ENCODE results near the gene TRAT1.
"Not testable (repeated sequence)": the region's sequence is repeated elsewhere in the genome, so short reads cannot be mapped to it uniquely, and the experiment has no call there.

TRAT1 gene, protein sequence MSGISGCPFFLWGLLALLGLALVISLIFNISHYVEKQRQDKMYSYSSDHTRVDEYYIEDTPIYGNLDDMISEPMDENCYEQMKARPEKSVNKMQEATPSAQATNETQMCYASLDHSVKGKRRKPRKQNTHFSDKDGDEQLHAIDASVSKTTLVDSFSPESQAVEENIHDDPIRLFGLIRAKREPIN

DNA sequence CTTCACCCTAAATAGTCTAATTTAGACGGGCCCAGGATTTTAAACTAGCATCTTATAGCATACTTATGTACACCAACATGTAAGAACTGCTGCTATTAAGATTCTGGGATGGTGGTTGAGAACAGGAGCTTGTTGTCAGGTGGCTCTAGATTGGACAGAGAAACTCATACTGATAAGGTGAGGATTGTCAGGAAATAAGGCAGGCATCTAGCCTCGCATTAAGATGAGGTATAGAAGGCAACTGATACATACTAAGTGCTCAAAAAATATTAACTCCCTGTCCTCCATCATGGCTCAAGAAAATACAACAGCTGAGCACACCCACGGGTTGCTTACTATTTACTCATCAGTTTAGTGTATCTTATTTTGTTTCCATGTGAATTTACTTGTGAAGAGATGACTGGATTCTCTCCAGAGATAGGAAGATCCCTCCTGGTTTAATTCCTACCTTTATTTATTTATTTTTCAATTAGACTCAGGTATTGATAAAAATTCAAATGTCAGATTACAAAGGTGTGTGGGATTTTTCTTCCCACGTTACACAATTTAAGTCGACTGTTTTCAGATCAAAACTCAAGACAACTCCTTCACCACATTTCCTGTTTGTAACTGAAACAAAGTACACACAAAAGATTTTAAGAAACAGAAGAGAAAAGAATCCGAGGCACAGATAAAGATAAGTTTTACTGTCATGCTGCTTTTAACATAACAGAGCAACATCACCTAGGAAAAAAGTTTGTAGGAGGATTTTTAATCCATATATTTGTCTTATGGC lies at the start of gene TRAT1:
TRAT1 (plus strand) TSS at position 664 of the 775 bp plus-strand sequence. CDS start 142 bp downstream, outside the sequence.
- peak in 1 of 2 donors; percentile 52 for DNase-seq

DNA sequence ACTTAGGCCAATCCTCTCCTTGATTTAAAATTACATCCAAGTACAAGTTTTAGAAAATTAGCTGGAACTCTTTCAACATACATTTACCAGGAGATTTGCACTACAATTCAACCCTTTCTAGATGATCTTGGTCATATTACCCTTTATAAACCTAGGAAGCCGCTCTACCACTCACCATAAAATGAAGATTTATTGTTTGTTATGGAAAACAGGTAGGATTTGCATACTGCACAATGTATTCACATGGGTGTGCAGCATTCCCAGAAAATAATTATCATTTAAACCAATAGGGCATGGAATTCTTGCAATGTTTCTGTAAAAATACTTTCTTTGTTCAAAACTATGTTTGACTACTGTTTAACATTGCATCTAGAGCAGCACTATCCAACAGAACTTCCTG lies 46.9 kb upstream of the TRAT1 start:
- no peak for DNase-seq

DNA sequence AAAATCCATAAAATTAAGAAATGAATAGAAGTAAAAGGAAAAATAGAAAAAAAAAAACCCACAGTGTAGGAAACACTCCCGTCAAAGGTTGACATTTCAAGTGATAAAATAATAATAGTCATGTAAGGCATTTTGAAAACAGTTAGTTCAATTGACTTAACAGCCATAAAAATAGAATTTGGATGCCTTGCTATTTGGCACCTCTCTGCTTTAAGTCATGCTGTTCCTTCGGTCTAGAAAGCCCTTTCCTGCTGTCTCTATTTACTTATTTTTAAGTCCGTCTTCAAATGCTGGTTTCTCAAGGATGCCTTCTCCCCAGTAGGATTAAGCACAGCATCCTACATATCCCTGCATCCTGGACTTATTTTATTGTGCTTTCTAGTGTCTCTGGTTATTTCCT lies 43.1 kb upstream of the TRAT1 start:
- DNase-seq = no peak

DNA sequence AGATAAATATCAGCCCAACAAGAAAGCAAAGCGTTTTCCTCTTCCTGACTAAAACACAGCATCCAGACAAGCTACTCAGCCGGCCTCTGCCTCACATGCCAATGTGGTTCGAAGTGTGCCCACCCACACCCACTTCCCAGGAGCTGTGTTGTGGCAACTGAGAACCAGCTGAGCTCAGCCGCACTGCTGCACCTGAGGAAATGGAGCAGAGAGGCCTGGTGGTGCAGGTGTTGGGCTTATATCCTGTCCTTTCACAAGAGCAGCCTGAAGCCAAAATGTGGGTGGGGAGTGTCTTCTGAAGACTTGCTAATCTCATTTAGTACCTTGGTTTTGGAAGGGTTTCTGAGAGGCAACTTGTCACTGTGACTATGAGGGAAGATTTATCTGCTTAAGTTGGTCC lies 42.4 kb upstream of the TRAT1 start:
- DNase-seq = peak; percentile 19 to 46

DNA sequence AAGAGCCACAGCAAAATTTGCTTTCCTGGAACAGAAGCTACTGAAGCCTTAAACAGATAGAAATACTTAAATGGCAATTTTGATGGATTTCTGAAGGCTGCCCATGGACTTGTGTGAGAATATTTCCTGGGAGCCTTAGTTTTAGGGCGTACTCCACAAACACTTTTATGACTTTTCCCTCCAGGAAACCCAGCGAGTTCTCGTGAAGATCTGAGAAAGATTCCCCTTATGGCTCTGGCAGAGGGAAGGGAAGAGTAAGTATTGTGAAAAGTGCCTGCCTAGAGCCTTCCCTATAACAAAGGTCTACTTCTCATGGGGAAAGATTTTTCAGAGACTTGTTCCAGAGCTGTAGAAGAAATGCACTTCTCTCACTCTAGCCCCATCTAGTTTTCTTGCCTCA lies 31.1 kb upstream of the TRAT1 start:
- no peak for DNase-seq

DNA sequence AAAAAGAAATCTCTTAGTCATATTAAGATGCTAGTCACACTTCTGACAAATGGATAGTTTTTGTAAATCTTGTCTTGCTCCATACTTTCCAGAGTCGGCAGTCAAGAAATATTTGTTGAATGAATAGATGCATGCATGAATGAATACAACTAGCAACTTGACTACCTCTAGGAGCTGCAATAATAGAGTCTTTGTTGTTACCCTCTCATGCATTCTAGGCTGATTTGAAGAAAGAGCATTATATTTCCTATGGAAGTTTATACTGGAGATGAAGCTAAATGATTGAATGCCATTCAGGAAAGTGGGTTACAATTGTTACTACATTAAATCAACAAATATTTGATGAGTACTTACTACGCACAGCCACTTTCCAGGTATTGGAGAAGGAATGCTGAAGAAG lies 18.1 kb upstream of the TRAT1 start:
- no peak for DNase-seq

DNA sequence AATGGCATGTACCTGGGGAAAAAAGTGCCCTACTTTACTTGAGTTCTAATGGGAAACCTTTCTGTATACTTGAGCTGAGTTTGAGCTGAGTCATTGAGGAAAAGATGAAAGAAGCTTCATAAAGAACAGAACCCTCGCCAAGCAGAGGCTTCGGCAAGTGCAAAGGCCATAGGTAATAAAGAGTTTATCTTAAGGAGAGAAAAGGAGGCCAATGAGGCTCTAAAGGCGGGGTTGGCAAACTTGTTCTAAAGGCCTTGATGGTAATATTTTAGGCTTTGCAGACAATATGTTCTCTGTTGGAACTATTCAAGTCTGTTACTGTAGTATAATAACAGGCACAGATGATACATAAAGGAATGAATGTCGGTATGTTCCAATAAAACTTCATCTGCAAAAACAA lies 17.6 kb upstream of the TRAT1 start:
- no peak for DNase-seq

DNA sequence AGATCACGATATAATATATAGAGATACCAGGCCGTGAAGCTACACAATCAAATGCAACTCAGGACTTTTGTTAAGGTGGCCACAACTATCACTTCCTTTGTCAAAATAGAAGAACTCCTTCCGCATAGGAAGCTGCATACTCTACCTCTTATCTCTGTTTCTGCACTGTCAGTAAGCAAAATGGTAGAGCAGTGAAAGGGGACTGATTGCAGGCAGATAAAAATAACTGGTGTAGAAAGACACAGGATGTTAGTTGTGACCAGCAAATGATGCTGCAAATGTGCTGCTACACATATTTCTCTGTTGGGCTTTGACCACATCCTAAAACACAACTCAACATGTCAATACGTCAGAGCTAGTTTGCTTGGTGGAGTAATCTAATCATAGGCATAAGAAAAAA lies 16.3 kb upstream of the TRAT1 start:
- peak; percentile 33 to 79 for DNase-seq

DNA sequence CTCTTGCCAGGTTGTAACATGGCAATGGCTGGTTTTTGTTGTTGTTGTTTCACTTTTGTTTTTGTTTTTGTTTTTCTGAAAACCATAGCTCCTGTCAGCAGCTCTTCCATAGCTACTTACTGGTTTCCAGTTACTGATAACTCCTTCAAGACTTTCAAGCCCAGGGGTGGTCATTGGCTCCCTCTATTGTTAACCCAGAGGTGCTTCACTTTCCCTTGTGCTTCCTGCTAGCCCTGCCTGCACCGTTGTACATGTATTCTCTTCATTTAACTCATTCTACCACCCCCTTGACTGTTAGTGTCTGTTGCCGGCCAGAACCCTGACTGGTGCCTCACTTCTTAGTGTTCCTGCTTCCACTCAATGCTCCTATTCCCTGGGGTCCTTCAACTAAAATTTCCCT lies 4.2 kb upstream of the TRAT1 start:
- peak; percentile 69 to 83 for DNase-seq

DNA sequence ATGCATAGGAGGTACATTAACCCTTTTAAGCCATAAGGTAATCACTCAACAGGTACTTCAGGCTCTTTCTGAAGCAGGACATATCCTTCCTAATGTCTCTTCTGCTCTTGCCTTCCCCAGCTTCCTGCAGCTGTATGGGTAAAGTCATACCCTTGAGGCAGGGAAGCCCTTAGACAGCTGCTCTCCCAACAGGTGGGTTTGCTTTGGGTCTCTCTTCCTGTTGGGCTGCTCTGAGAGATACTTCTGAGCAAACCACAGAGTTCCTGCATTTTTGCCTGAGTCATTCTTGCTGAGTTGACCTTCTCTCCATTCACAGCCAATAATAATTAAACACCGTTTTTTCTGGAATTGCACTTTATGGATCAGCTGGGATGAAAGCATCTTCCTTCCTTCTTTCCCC lies 2.0 kb upstream of the TRAT1 start:
- DNase-seq = peak in 1 of 2 donors; percentile 40

DNA sequence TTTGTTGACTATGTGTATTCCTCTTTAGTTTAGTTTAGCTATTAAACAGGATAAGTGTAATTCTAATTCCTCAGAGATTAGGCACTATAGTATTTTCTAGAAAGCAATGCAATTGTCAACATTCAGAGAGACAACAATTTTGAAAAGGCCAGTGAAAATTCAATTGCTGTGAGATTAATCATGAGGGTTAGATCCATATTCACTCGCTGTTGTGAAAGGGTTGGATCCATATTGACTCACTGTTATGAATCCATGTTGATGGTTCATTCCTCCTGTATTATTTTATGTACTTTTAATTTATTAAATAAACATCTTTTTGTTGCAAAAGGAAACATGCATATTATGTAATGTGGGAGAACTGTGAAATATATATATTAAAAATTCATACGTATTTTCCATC lies 641 bp downstream of the TRAT1 start:
- DNase-seq = no peak

DNA sequence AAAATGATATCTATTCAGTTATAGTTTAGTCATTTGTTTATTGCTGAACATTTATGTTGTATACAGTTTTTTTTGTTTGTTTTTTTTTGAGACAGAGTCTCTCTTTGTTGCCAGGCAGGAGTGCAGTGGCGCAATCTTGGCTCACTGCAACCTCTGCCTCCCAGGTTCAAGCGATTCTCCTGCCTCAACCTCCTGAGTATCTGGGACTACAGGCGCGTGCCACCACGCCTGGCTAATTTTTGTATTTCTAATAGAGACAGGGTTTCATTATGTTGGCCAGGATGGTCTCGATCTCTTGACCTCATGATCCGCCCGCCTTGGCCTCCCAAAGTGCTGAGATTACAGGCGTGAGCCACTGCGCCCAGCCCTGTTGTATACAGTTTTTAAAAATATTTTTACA lies 1.2 kb downstream of the TRAT1 start:
- DNase-seq = not testable (repeated sequence)

DNA sequence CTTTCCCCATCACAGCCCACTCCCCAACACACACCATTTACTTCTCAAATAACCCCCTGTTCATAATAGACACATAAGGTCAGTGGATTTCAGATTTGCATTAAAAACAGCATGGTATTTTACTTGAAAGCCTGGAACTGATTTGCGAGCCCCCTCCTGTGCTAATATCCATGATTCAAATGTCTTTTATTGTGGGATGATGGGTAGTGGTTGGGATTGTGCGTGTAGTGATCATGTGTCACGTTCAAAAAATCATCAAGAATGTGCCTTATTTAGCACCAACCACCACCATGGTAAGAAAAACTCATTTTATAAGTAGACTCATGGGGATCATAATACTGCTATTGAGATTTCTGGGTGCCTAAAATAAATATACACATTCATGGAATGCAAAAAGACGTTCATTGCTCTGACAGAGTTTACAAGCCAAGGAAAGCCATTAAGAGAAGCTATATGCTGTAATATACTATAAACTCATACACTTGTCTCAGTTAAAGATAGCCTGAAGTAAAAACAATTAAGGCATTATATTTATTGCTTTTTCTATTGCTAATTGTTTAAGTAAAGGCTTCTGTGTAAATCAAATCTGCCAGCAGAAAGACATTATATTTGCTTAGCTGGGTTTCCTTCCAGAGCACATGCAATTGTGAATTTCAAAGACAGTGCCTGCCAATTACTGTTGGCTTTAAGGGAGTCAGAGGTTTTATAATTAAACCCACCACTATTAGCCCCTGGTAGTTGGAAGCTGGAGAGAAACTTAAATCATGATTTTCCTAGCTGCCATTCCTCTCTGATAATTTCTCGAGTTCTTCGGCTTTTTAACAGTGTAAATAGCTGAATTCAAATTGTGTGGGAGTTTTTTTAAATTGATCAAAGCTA lies 4.0 kb downstream of the TRAT1 start:
- no peak for DNase-seq

DNA sequence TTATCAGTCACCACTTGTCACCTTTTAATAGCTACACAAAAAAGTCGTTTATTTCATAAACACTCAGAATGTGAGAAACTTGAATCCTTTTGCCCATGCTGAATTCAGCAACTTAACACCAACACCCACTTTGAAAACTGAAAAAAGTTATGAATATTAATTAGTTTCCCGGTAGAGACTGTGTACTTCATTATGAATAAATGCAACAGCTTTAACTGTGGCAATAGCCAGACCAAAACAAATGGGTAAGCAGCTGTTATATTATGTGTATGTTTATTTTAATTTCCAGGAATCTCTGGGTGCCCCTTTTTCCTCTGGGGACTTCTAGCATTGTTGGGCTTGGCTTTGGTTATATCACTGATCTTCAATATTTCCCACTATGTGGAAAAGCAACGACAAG lies 7.8 kb downstream of the TRAT1 start:
- DNase-seq = peak in 1 of 2 donors; percentile 37

DNA sequence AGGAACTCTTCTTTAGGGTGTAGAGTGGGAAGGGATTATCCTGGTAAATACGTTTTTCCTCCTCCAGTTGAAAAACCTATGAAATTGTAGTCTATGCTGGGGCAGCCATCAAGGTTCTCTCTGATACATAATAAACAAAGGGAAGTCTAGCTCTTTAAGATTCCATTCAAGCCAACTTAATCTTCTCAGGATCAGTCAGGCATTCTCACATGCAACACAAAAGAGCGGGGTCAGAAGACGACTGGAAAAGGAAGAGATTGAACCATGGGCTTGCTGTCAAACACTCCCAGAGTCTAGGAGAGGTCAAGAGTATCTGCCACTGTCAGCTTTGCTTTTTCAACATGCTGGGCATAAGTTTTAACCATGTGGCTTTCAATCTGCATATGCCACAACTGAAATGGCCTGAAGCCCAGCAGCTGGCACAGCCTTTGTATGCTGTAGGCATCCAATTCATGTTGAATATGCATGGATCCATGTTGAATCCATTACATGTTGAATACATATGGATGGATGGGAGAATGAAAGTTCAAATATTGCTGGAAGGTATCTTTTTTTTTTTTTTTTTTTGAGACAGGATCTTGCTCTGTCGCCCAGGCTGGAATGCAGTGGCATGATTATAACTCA lies 8.5 kb downstream of the TRAT1 start:
- no peak for DNase-seq

DNA sequence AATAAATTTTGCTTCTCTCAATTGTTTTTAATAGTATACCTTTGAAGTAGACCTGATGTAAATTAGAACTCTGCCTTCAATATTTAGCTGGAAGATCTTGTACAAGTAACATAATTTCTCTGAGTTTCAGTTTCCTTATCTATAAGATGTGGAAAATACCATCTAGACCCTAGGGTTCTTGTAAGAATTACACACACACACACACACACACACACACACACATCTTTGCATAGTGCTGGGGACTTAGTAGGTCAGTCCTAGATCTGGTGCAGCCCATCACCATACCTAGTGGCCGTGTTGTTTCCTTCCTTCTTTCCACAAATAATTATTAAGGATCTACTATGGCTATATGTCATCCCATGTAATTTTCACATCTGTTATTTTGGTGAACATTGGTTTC lies 11.0 kb downstream of the TRAT1 start:
- peak in 1 of 2 donors; percentile 52 for DNase-seq

DNA sequence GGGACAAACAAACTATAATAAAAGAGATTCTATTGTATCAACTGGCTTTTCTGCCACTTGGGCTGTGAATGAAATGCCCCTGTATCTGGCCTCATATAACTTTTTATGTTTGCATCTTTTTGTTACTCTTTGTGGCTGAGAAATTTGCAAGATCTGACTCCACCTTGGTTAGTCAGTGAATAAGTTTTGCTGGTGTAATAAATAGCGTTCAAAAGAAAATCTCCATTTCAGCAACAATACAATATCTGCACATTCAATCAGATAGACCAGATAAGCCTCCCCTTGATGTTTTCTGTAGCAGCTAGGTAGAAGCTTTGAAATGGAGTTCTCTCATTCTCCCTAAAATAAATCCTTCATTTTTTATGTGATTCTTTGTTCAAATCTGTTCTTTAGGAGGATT lies 12.0 kb downstream of the TRAT1 start:
- DNase-seq = peak in 1 of 2 donors; percentile 48

DNA sequence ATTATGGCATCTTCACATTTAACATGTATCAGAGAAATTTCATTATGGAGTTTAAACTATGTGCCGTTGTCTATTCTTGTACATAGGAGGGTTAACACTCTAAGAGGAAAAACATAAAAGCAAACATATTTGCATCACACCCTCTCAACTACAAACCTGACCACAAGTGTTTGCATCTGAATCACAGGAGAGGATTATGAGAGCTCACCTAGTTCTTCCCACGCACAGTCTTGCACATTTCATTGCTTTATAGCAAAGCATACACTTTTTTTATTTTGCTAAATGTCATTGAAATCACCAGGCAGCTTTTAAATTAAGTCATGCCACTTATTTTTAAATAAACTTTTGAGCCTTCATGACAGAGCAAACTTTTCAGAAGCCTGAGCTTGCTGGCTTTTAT lies 12.5 kb downstream of the TRAT1 start:
- peak; percentile 9 to 63 for DNase-seq

DNA sequence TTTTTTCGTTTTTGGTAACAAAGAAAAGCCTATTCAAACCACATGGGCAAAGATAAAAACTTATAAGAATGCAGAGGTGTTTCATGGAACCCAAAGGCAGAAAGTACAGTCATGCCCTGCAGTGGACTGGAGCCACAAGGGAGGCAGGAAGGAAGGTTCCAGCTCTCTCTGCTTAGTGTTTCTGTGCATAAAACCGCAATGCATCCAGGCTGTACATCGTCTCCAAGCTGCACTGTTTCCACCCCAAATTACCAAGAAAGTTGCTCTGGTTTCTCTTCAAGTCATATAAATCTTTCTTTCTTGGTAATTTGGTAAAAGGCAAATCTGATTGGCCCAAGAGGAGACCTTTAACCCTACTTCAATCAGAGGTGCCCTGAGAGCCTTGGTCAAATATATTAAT lies 15.8 kb downstream of the TRAT1 start:
- peak; percentile 12 to 61 for DNase-seq

DNA sequence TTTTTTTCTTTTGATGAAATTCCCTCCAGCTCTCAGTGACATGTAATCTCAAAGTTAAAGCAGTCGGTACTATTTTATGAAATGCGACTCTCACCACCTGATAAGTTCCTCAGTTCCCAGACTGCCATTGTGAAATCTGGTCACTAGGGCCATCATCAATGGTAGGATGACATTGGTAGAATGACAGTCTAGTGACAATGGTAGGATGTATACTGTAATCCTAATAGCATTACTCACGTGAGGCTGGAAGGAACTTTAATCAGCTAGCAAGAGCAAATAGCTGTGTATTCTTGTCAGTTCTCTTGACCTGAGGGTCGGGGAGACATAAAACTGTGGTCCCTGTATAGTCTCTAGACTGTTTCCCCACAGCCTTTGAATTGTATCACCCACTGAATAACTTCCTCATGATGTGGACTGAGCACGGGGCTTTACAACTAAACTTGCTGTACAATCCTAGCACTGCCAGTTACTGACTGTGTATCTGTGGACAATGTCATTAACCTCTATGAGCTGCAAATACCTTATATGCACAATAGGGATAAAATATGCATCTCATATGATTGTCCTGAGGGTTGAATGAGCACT lies 23.2 kb downstream of the TRAT1 start:
- DNase-seq = no peak

DNA sequence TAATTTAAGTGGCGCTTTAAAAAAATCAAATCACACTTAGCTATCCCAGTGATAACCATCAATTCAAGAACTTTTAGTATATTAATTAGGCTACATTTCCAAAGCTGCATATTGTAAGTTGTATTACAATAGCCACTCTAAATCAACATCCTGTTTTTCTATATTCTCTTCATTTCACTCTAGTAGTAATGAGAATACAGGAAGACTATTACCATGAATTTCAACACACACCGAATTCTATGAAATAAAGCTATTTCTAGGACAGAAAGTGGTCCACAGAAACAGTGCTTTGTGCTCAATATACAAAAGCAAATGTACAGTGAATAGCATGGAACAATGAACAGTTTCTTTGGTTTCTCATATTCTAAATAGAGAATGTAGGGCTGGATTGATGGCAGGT lies 24.6 kb downstream of the TRAT1 start:
- no peak for DNase-seq

DNA sequence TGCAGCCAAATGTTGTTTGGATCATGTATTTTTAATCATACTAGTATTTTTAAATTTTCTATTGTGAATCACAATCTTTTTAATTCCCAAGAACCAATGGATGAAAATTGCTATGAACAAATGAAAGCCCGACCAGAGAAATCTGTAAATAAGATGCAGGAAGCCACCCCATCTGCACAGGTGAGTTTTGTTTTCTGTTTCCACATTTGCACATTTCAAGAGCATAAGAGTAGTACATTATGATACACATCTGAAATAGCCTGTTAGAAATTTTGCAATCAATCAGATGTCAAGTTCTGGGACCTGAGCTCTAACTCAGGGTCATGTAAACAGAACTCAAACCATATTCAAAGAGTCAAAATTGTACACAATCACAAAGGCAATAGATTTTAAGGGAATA lies 26.5 kb downstream of the TRAT1 start:
- no peak for DNase-seq

DNA sequence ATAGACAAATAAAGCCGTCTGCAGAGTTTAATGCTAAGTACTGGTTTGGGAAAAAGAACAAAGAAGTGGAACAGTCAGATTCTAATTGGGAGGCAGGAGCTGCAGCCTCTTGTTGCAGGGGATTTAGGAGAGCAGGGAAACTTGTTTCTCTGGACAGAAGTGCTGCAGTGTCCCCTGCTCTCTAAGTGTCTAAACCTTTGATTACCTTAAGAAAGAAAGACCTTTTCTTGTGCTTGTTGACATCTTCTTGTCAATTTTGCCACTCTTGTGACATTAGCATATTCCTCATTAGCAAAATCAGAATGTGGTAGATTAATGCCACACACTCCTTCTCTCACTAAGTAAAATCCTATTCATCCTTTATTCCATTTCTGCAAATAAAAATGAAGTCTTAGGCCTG lies 38.8 kb downstream of the TRAT1 start:
- DNase-seq = no peak
